ENCODE data around the gene CTSC. TPM values are rescaled to one million over a fixed set of nuclear protein-coding genes. Genes with fewer than 3 reads are reported as not detected.

CTSC gene
- polyA plus RNA-seq, 3 donors = 150 to 415 (median 284) TPM

- Mint-ChIP-seq H3K4me3 (peak overlapping the region in 1 of 2 donors; percentile 46), H3K27ac (peak overlapping the region in 6 of 7 donors; percentile 79 to 86 (median 82)), H3K27me3 (ENCODE audit: low read depth in 3 of 3) (peaks cover 0 to 1% (median 0%) of the 10 kb centered on the region in 3 donors), H3K4me1 (peaks cover 37% of the 10 kb centered on the region), H3K9me3 (no peaks in the 10 kb centered on the region), H3K36me3 (no peaks in the 10 kb centered on the region)
- H3K4me3 ChIP-seq (replicated peaks in 1 of 3; ENCODE audit: low read depth in 2 of 3, low read length in 3 of 3) = peak overlapping the region in 1 of 3 experiments; percentile 6
- peak overlapping the region in 1 of 2 donors; percentile 71 for H3K27ac ChIP-seq (ENCODE audit: low read depth in 1 of 2, low read length in 2 of 2)
- no peaks in the 10 kb centered on the region for H3K36me3 ChIP-seq (replicated peaks in 1 of 2; ENCODE audit: control insufficient read depth in 1 of 2, insufficient read depth in 2 of 2, low read length in 2 of 2)
- H3K4me2 ChIP-seq (replicated peaks; ENCODE audit: extremely low read depth, low read length, poor library complexity, severe bottlenecking) = peak overlapping the region; percentile 38
- no peaks in the 10 kb centered on the region for H3K9me3 ChIP-seq (replicated peaks in 1 of 2; ENCODE audit: control insufficient read depth in 1 of 2, insufficient read depth in 1 of 2, low read length in 2 of 2)
- DNase-seq = peak in 2 of 3 donors; percentile 50 to 61
- no peaks in the 10 kb centered on the region for H3K79me2 ChIP-seq (ENCODE audit: insufficient read depth, low read length)
- H3K27me3 ChIP-seq (ENCODE audit: control insufficient read depth in 2 of 2, insufficient read depth in 2 of 2, low read length in 2 of 2) = no peaks in the 10 kb centered on the region
- intact Hi-C loops (cut with micrococcal nuclease) = no loop called here
- TF ChIP-seq, protein P1, sequence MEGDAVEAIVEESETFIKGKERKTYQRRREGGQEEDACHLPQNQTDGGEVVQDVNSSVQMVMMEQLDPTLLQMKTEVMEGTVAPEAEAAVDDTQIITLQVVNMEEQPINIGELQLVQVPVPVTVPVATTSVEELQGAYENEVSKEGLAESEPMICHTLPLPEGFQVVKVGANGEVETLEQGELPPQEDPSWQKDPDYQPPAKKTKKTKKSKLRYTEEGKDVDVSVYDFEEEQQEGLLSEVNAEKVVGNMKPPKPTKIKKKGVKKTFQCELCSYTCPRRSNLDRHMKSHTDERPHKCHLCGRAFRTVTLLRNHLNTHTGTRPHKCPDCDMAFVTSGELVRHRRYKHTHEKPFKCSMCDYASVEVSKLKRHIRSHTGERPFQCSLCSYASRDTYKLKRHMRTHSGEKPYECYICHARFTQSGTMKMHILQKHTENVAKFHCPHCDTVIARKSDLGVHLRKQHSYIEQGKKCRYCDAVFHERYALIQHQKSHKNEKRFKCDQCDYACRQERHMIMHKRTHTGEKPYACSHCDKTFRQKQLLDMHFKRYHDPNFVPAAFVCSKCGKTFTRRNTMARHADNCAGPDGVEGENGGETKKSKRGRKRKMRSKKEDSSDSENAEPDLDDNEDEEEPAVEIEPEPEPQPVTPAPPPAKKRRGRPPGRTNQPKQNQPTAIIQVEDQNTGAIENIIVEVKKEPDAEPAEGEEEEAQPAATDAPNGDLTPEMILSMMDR (IDR thresholded peaks at IDR 0.05) = no peak
- WGBS (ENCODE audit: insufficient coverage) = no CpG with 5 or more reads among the region's 4 CpGs
- peaks cover 30 to 35% of the 10 kb centered on the region in 2 donors for H3K4me1 ChIP-seq (ENCODE audit: control insufficient read depth in 1 of 2, insufficient read depth in 2 of 2, low read length in 2 of 2)
- peak overlapping the region; percentile 34 for H2AFZ ChIP-seq (ENCODE audit: insufficient read depth, low read depth, low read length, poor library complexity, severe bottlenecking)
- no peak overlapping the region for H3K9ac ChIP-seq (ENCODE audit: insufficient read depth, low read length, poor library complexity, severe bottlenecking)
- no peaks in the 10 kb centered on the region for H4K20me1 ChIP-seq (ENCODE audit: insufficient read depth, low read length)
These were observed 16.4 kb upstream of the CTSC start for GRCh38 chr11:88353835-88354496.

- no peaks in the 10 kb centered on the region for H3K36me3 Mint-ChIP-seq
- no peaks in the 10 kb centered on the region for H3K27me3 ChIP-seq (ENCODE audit: control insufficient read depth in 2 of 2, insufficient read depth in 2 of 2, low read length in 2 of 2)
- no peak overlapping the region for H3K4me3 Mint-ChIP-seq
- WGBS (ENCODE audit: insufficient coverage) = no CpG with 5 or more reads among the region's 3 CpGs
- H3K9ac ChIP-seq (ENCODE audit: insufficient read depth, low read length, poor library complexity, severe bottlenecking) = no peak overlapping the region
- peaks cover 0 to 2% (median 0%) of the 10 kb centered on the region in 3 donors for H3K27me3 Mint-ChIP-seq (ENCODE audit: low read depth in 3 of 3)
- H3K4me1 ChIP-seq (ENCODE audit: control insufficient read depth in 1 of 2, insufficient read depth in 2 of 2, low read length in 2 of 2) = peaks cover 33 to 39% of the 10 kb centered on the region in 2 donors
- intact Hi-C loops (cut with micrococcal nuclease) = no loop called here
- no peaks in the 10 kb centered on the region for H4K20me1 ChIP-seq (ENCODE audit: insufficient read depth, low read length)
- H3K27ac Mint-ChIP-seq = peak overlapping the region in 6 of 7 donors; percentile 63 to 86 (median 82)
- DNase-seq = peak in 1 of 3 donors; percentile 18
- H3K27ac ChIP-seq (ENCODE audit: low read depth in 1 of 2, low read length in 2 of 2) = peak overlapping the region in 1 of 2 donors; percentile 71
- no peak overlapping the region for H2AFZ ChIP-seq (ENCODE audit: insufficient read depth, low read depth, low read length, poor library complexity, severe bottlenecking)
- no peaks in the 10 kb centered on the region for H3K36me3 ChIP-seq (replicated peaks in 1 of 2; ENCODE audit: control insufficient read depth in 1 of 2, insufficient read depth in 2 of 2, low read length in 2 of 2)
- no peaks in the 10 kb centered on the region for H3K79me2 ChIP-seq (ENCODE audit: insufficient read depth, low read length)
- no peak overlapping the region for H3K4me3 ChIP-seq (replicated peaks in 1 of 3; ENCODE audit: low read depth in 2 of 3, low read length in 3 of 3)
- TF ChIP-seq, protein P1 (IDR thresholded peaks at IDR 0.05) = no peak
- H3K9me3 Mint-ChIP-seq = no peaks in the 10 kb centered on the region
- no peak overlapping the region for H3K4me2 ChIP-seq (replicated peaks; ENCODE audit: extremely low read depth, low read length, poor library complexity, severe bottlenecking)
- H3K4me1 Mint-ChIP-seq = peaks cover 42% of the 10 kb centered on the region
- H3K9me3 ChIP-seq (replicated peaks in 1 of 2; ENCODE audit: control insufficient read depth in 1 of 2, insufficient read depth in 1 of 2, low read length in 2 of 2) = no peaks in the 10 kb centered on the region
These were observed 15.8 kb upstream of the CTSC start for GRCh38 chr11:88353386-88353785.

All from CD14-positive monocyte (primary cell).